ENCODE measurements around the gene MLH1.

DNA sequence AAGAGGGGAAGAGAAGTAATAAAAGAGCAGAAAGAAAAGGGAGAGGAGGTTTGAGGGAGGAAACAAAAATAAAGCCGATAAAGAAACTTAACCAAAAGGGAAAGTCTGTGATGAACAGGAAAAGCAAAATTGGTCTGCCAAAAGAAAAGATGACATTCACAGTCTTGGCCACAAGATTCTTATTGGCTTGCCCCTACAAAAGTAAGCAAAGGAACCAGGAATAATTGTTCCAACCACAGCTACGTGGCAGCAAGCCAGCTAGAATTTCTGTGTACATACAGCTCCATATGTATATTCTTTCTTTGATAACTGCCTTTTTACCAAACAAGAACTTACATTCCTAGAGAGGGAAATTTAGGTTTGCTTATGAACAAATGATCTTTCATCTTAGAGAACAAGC is 79.6 kb downstream of the MLH1 start:
- TF ChIP-seq YY1 (IDR thresholded peaks at IDR 0.05; ENCODE audit: insufficient read depth, insufficient read length) = no peak
- no peak for TF ChIP-seq SUZ12 (IDR thresholded peaks at IDR 0.05; ENCODE audit: extremely low read depth, insufficient read depth, insufficient read length)
- no peak for TF ChIP-seq ZNF274 (IDR thresholded peaks at IDR 0.05; ENCODE audit: low read depth, low read length)
